Measurements from ENCODE around the gene NAV3. TPM values are rescaled to one million over a fixed set of nuclear protein-coding genes. Genes with fewer than 3 reads are reported as not detected.

The NAV3 gene
- polyA plus RNA-seq, 1 experiment = 91.7 TPM

- Histone ChIP-seq H3K27me3 (ENCODE audit: control insufficient read depth, insufficient read depth, low read length) (peaks cover 1% of the 10 kb centered on the region; the same call in 1 of the 2 replicates), H3K4me3 (ENCODE audit: low read depth, low read length) (no peak overlapping the region), H3K36me3 (ENCODE audit: control insufficient read depth, insufficient read depth, low read length) (no peaks in the 10 kb centered on the region)
- CTCF ChIA-PET = interaction anchor here (0.9 to 3.5 kb wide), 2 partner anchors 11 to 17 kb away, joined by 3 to 26 read pairs; no protein-coding TSS in a partner anchor
- TF ChIP-seq CTCF (IDR thresholded peaks at IDR 0.05; ENCODE audit: insufficient read depth, low read depth, low read length) = no peak
- POLR2A ChIA-PET = no interaction called here
- DNase-seq (ENCODE audit: low read depth) = no peak
Observed at GRCh38 chr12:77914081-77914488, 83.4 kb downstream of the NAV3 start.

- ChIA-PET CTCF (interaction anchor here (3.5 kb wide), 1 partner anchor 9 kb away, joined by 26 read pairs; no protein-coding TSS in a partner anchor), POLR2A (no interaction called here)
Observed at GRCh38 chr12:77915071-77915600, 84.4 kb downstream of the NAV3 start.

GRCh38 chr12:77916276-77916675 is 85.6 kb downstream of the NAV3 start:
- Histone ChIP-seq H3K36me3 (ENCODE audit: control insufficient read depth, insufficient read depth, low read length) (no peaks in the 10 kb centered on the region), H3K4me3 (ENCODE audit: low read depth, low read length) (no peak overlapping the region), H3K27me3 (ENCODE audit: control insufficient read depth, insufficient read depth, low read length) (peaks cover 1% of the 10 kb centered on the region; the same call in 1 of the 2 replicates)
- no peak for TF ChIP-seq CTCF (IDR thresholded peaks at IDR 0.05; ENCODE audit: insufficient read depth, low read depth, low read length)
- ChIA-PET CTCF (no interaction called here), POLR2A (no interaction called here)
- DNase-seq (ENCODE audit: low read depth) = no peak

More at GRCh38 chr12:77915071-77915600, 84.4 kb downstream of the NAV3 start:
- TF ChIP-seq CTCF (IDR thresholded peaks at IDR 0.05; ENCODE audit: insufficient read depth, low read depth, low read length) = no peak
- H3K36me3 ChIP-seq (ENCODE audit: control insufficient read depth, insufficient read depth, low read length) = no peaks in the 10 kb centered on the region
- peaks cover 1% of the 10 kb centered on the region; the same call in 1 of the 2 replicates for H3K27me3 ChIP-seq (ENCODE audit: control insufficient read depth, insufficient read depth, low read length)
- DNase-seq (ENCODE audit: low read depth) = no peak
- no peak overlapping the region for H3K4me3 ChIP-seq (ENCODE audit: low read depth, low read length)

GRCh38 chr12:77918046-77918445 is 87.4 kb downstream of the NAV3 start:
- no peaks in the 10 kb centered on the region for H3K36me3 ChIP-seq (ENCODE audit: control insufficient read depth, insufficient read depth, low read length)
- TF ChIP-seq CTCF (IDR thresholded peaks at IDR 0.05; ENCODE audit: insufficient read depth, low read depth, low read length) = no peak
- peaks cover 1% of the 10 kb centered on the region; the same call in 1 of the 2 replicates for H3K27me3 ChIP-seq (ENCODE audit: control insufficient read depth, insufficient read depth, low read length)
- DNase-seq (ENCODE audit: low read depth) = no peak
- ChIA-PET POLR2A (no interaction called here), CTCF (interaction anchor here (1.2 kb wide), 1 partner anchor 8 kb away, joined by 8 read pairs; no protein-coding TSS in a partner anchor)
- H3K4me3 ChIP-seq (ENCODE audit: low read depth, low read length) = no peak overlapping the region

- POLR2A ChIA-PET = no interaction called here
- Histone ChIP-seq H3K4me3 (ENCODE audit: low read depth, low read length) (no peak overlapping the region), H3K36me3 (ENCODE audit: control insufficient read depth, insufficient read depth, low read length) (no peaks in the 10 kb centered on the region), H3K27me3 (ENCODE audit: control insufficient read depth, insufficient read depth, low read length) (peaks cover 1% of the 10 kb centered on the region; the same call in 1 of the 2 replicates)
- no peak for TF ChIP-seq CTCF (IDR thresholded peaks at IDR 0.05; ENCODE audit: insufficient read depth, low read depth, low read length)
- CTCF ChIA-PET = no interaction called here
- DNase-seq (ENCODE audit: low read depth) = no peak
Observed at GRCh38 chr12:77919450-77919849, 88.8 kb downstream of the NAV3 start.
